ENCODE measurements around the gene CEP128. TPM values are rescaled to one million over a fixed set of nuclear protein-coding genes. Genes with fewer than 3 reads are reported as not detected.

CEP128 gene
- total RNA-seq, 4 donors from 2014 or later, result 1.3 to 29.8 (median 11.9) TPM

DNA sequence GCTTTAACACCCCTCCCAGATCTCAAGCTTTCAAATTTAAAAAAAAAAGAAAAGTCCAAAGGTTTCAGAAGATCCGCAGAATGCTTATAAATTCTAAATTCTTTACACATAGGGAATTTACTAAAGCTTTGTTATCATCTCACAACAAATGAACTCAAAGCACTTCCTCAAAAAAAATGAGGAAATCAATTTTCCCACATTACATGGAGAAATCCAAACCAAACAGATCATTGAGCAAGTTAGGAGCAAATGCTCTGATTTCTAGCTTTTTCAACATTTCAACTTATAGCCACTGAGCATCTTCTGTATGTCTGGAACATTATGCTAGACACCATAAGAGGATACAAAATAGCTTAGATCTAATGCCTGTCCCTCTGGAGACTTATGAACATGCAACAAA lies 161.0 kb downstream of the CEP128 start:
- TF ChIP-seq, protein P1, sequence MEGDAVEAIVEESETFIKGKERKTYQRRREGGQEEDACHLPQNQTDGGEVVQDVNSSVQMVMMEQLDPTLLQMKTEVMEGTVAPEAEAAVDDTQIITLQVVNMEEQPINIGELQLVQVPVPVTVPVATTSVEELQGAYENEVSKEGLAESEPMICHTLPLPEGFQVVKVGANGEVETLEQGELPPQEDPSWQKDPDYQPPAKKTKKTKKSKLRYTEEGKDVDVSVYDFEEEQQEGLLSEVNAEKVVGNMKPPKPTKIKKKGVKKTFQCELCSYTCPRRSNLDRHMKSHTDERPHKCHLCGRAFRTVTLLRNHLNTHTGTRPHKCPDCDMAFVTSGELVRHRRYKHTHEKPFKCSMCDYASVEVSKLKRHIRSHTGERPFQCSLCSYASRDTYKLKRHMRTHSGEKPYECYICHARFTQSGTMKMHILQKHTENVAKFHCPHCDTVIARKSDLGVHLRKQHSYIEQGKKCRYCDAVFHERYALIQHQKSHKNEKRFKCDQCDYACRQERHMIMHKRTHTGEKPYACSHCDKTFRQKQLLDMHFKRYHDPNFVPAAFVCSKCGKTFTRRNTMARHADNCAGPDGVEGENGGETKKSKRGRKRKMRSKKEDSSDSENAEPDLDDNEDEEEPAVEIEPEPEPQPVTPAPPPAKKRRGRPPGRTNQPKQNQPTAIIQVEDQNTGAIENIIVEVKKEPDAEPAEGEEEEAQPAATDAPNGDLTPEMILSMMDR (IDR thresholded peaks at IDR 0.05), result no peak
- TF ChIP-seq POLR2A (IDR thresholded peaks at IDR 0.05), result no peak
- Histone ChIP-seq H3K36me3 (no peaks in the 10 kb centered on the region), H3K27me3 (no peaks in the 10 kb centered on the region), H3K27ac (no peak overlapping the region), H3K9me3 (no peaks in the 10 kb centered on the region), H3K4me1 (no peaks in the 10 kb centered on the region), H3K4me3 (no peak overlapping the region)
- no peak for DNase-seq
- intact Hi-C loops (cut with DNase I; ENCODE audit: low total_unique reads), result no loop called here

DNA sequence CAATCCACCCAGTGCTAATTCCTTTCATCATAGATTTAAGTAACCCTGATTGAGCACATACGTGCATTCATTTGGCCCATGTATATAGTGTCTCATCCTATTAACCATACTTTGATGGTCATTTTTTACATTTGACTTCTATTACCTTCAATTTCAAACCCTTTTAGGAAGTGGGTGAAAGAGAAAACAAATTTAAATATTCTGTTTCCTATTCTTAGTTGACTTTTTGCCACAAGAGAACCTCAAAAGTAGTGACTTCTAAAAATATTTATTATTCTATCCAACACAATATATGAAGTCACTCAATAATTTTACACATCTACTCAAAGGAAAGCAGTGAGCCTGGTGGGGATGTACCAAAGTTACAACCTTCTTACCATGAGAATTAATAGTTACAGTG lies 164.9 kb downstream of the CEP128 start:
- TF ChIP-seq POLR2A (IDR thresholded peaks at IDR 0.05), result no peak
- TF ChIP-seq, protein P1 (IDR thresholded peaks at IDR 0.05), result no peak
- Histone ChIP-seq H3K27ac (no peak overlapping the region), H3K4me3 (no peak overlapping the region), H3K36me3 (no peaks in the 10 kb centered on the region), H3K9me3 (no peaks in the 10 kb centered on the region), H3K4me1 (no peaks in the 10 kb centered on the region), H3K27me3 (no peaks in the 10 kb centered on the region)
- DNase-seq, result no peak
- intact Hi-C loops (cut with DNase I; ENCODE audit: low total_unique reads), result no loop called here

DNA sequence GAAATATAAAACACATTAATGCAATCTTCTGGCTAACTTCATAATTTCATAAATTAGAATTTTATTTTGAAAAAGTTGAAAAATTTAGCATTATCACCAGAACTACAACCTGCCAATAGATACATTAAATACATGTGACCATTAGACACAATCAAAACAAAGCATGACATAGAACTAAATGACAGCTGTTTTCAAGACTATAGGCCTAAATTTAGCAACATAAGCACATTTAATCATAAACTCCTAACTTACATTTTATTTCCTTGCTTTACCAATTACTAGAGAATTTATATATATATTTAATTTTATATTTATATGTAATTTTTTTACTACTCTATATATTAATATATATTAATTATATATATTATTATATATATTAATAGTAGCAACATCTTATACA lies 165.4 kb downstream of the CEP128 start:
- Histone ChIP-seq H3K36me3 (no peaks in the 10 kb centered on the region), H3K27ac (no peak overlapping the region), H3K9me3 (no peaks in the 10 kb centered on the region), H3K4me3 (no peak overlapping the region), H3K4me1 (no peaks in the 10 kb centered on the region), H3K27me3 (no peaks in the 10 kb centered on the region)
- intact Hi-C loops (cut with DNase I; ENCODE audit: low total_unique reads), result no loop called here
- TF ChIP-seq, protein P1 (IDR thresholded peaks at IDR 0.05), result no peak
- TF ChIP-seq POLR2A (IDR thresholded peaks at IDR 0.05), result no peak
- DNase-seq, result no peak

DNA sequence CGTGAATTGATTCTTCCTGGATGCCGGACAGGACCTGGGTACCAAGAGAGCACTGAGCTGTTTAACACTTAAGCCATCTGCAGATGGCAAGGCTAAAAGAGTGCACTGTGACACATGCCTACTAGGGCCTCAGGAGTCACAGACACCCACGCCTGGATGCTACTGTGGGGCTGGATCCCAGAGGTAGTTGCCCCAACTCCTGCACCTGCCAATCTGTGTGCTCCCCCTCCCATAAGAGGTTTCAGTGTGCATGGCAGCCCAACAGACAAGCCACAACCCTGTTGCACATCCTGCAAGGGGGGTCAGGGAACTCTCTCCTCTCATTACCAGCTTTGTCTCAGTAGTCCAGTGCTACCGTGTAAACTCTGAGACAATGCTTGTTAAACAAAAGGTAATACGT lies 169.0 kb downstream of the CEP128 start:
- no peaks in the 10 kb centered on the region for H3K36me3 ChIP-seq
- H3K27me3 ChIP-seq, result no peaks in the 10 kb centered on the region
- H3K9me3 ChIP-seq, result no peaks in the 10 kb centered on the region
- no peak overlapping the region for H3K4me3 ChIP-seq
- no peak for DNase-seq
- no peaks in the 10 kb centered on the region for H3K4me1 ChIP-seq
- no peak overlapping the region for H3K27ac ChIP-seq
- TF ChIP-seq, protein P1 (IDR thresholded peaks at IDR 0.05), result no peak
- no peak for TF ChIP-seq POLR2A (IDR thresholded peaks at IDR 0.05)
- intact Hi-C loops (cut with DNase I; ENCODE audit: low total_unique reads), result no loop called here

DNA sequence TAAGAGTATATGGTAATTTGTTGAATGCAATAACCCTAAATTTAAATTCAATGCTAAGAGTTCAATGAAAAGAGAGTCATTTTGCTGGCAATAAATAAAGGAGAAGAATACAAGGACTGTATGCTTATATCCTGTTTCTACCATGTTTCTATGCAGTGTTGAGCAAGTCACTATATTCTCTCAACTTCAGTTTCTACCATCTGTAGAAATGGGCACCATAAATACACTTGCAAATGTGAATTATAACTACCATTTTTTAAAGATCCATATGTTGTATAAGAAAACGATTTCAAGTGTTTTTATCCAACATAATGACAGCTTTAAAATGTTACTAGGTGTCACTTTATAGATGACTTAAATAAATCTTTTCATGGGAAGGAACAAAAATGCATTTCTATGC lies 170.3 kb downstream of the CEP128 start:
- no peaks in the 10 kb centered on the region for H3K27me3 ChIP-seq
- H3K27ac ChIP-seq, result no peak overlapping the region
- intact Hi-C loops (cut with DNase I; ENCODE audit: low total_unique reads), result no loop called here
- no peaks in the 10 kb centered on the region for H3K4me1 ChIP-seq
- no peaks in the 10 kb centered on the region for H3K36me3 ChIP-seq
- no peak for DNase-seq
- H3K4me3 ChIP-seq, result no peak overlapping the region
- H3K9me3 ChIP-seq, result no peaks in the 10 kb centered on the region
- TF ChIP-seq POLR2A (IDR thresholded peaks at IDR 0.05), result no peak
- TF ChIP-seq, protein P1 (IDR thresholded peaks at IDR 0.05), result no peak

All from uterus (tissue), 4 donors.